WTC11 (cell line): ENCODE data around the gene LRMDA. TPM values are rescaled to one million over a fixed set of nuclear protein-coding genes. Genes with fewer than 3 reads are reported as not detected.

Experiments used
- ATAC-seq: fragments of 200-7000 bp; cut with Tn5 transposase; 2 replicates; pipeline ENCODE4 v1.10.0; 2021; ENCODE audit warnings: mild to moderate bottlenecking, moderate library complexity
- CTCF ChIA-PET: fragments of 300-600 bp; sonication (Branson Sonifier 250); formaldehyde crosslinking; loops from one replicate; lab custom pipeline; 2021; ENCODE audit warnings: antibody characterized with exemption; lab: Charles Lee
- POLR2A ChIA-PET: fragments of 350-600 bp; sonication (Branson Sonifier 250); formaldehyde crosslinking; loops from one replicate; lab custom pipeline; 2021; ENCODE audit warnings: antibody characterized with exemption; lab: Charles Lee
- DNase-seq: peaks from one replicate; pipeline ENCODE4 v3.0.0; 2021; ENCODE audit warnings: low spot score
- H3K27ac Mint-ChIP-seq: 2 replicates; pipeline ENCODE4 v1.8.0; 2021; ENCODE audit warnings: mixed read lengths
- H3K27me3 Mint-ChIP-seq: 2 replicates; pipeline ENCODE4 v1.8.0; 2021; ENCODE audit warnings: low read depth, mild to moderate bottlenecking, moderate library complexity, mixed read lengths
- H3K36me3 Mint-ChIP-seq: 2 replicates; pipeline ENCODE4 v1.8.0; 2021; ENCODE audit warnings: mixed read lengths
- H3K4me1 Mint-ChIP-seq: 2 replicates; pipeline ENCODE4 v1.8.0; 2022; ENCODE audit warnings: mixed read lengths
- H3K4me3 Mint-ChIP-seq: 2 replicates; pipeline ENCODE4 v1.8.0; 2021; ENCODE audit warnings: mild to moderate bottlenecking, moderate library complexity, mixed read lengths
- H3K9me3 Mint-ChIP-seq: 2 replicates; pipeline ENCODE4 v1.8.0; 2021; ENCODE audit warnings: mixed read lengths
- CBFB ChIP-seq: sonication (generic); formaldehyde crosslinking; IDR thresholded peaks from 2 replicates; pipeline ENCODE4 v1.8.1; 2022; ENCODE audit warnings: mild to moderate bottlenecking, low read depth, missing genetic modification reagents
- CTCF ChIP-seq: fragments of 200-600 bp; IDR thresholded peaks from 2 replicates; pipeline ENCODE4 v1.8.0; 2022; ENCODE audit warnings: antibody characterized with exemption
- ELF4 ChIP-seq: sonication (generic); formaldehyde crosslinking; IDR thresholded peaks from 2 replicates; pipeline ENCODE4 v1.8.1; 2022; ENCODE audit warnings: low read depth, mild to moderate bottlenecking, moderate library complexity, missing genetic modification reagents
- FOXJ3 ChIP-seq: sonication (generic); formaldehyde crosslinking; IDR thresholded peaks from 2 replicates; pipeline ENCODE4 v1.9.0; 2021; ENCODE audit warnings: missing genetic modification reagents, mild to moderate bottlenecking, borderline replicate concordance
- STAT6 ChIP-seq: sonication (generic); formaldehyde crosslinking; conservative IDR thresholded peaks from 2 replicates; pipeline ENCODE4 v1.8.1; 2023; ENCODE audit warnings: mild to moderate bottlenecking, low read depth, missing genetic modification reagents, moderate library complexity
- ZNF425 ChIP-seq: fragments of 250-450 bp; sonication (Bioruptor Pico); conservative IDR thresholded peaks from 2 replicates; pipeline ENCODE4 v1.9.0; 2021; ENCODE audit warnings: mild to moderate bottlenecking
- ZNF512 ChIP-seq: sonication (generic); formaldehyde crosslinking; IDR thresholded peaks from 2 replicates; pipeline ENCODE4 v1.8.1; 2022; ENCODE audit warnings: missing genetic modification reagents, borderline replicate concordance
- ZSCAN18 ChIP-seq: fragments of 250-450 bp; sonication (Bioruptor Pico); IDR thresholded peaks from 2 replicates; pipeline ENCODE4 v2.1.2; 2022; ENCODE audit warnings: mild to moderate bottlenecking, moderate library complexity
- total RNA-seq: library from RNA; stranded (reverse); gene quantifications from 3 replicates; pipeline ENCODE4 v1.2.3, GENCODE V29; 2021
- TF ChIP-seq, protein P1 (sequence below): fragments of 250-450 bp; sonication (Bioruptor Pico); IDR thresholded peaks from 2 replicates; pipeline ENCODE4 v1.9.0; 2021; ENCODE audit warnings: mild to moderate bottlenecking
- TF ChIP-seq, protein P2 (sequence below): sonication (generic); formaldehyde crosslinking; IDR thresholded peaks from 2 replicates; pipeline ENCODE4 v1.8.0; 2022; ENCODE audit warnings: missing genetic modification reagents
- TF ChIP-seq, protein P3 (sequence below): sonication (generic); formaldehyde crosslinking; IDR thresholded peaks from 2 replicates; pipeline ENCODE4 v1.8.1; 2022; ENCODE audit warnings: low read depth, mild to moderate bottlenecking, moderate library complexity, missing genetic modification reagents, borderline replicate concordance

The LRMDA gene
- total RNA-seq, 1 experiment from 2014 or later = 0.92 TPM

- TF ChIP-seq CTCF (no peak), ZNF512 (no peak)
- TF ChIP-seq, protein P1, sequence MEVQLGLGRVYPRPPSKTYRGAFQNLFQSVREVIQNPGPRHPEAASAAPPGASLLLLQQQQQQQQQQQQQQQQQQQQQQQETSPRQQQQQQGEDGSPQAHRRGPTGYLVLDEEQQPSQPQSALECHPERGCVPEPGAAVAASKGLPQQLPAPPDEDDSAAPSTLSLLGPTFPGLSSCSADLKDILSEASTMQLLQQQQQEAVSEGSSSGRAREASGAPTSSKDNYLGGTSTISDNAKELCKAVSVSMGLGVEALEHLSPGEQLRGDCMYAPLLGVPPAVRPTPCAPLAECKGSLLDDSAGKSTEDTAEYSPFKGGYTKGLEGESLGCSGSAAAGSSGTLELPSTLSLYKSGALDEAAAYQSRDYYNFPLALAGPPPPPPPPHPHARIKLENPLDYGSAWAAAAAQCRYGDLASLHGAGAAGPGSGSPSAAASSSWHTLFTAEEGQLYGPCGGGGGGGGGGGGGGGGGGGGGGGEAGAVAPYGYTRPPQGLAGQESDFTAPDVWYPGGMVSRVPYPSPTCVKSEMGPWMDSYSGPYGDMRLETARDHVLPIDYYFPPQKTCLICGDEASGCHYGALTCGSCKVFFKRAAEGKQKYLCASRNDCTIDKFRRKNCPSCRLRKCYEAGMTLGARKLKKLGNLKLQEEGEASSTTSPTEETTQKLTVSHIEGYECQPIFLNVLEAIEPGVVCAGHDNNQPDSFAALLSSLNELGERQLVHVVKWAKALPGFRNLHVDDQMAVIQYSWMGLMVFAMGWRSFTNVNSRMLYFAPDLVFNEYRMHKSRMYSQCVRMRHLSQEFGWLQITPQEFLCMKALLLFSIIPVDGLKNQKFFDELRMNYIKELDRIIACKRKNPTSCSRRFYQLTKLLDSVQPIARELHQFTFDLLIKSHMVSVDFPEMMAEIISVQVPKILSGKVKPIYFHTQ (CRISPR knock-in tag) = no peak
Observed at GRCh38 chr10:75443362-75443761, 11.9 kb downstream of the LRMDA start (continued).

DNA sequence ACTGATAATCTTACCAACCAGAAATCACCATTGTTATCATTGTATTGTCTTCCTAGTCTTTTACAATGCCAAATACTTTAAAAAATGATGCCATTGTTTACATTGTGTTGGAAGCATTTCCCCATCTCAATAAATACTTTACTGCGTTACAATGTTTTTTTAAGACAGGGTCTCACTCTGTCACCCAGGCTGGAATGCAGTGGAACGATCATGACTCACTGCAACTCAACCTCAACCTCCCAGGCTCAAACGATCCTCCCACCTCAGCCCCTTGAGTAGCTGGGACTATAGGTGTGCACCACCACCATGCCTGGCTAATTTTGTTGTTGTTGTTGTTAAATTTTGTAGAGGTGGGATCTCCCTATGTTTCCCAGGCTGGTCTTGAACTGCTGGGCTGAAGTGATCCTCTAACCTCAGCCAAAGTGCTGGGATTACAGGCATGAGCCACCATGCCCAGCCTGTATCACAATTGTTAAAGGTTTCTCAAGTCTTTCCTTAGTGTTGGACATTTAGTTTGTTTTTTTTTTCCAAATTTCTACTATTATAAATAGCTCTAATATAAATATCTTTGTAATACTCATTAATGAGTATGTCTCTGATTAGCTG, 13.5 kb downstream of the LRMDA start:
- peaks cover 40% of the 10 kb centered on the region for H3K9me3 Mint-ChIP-seq
- H3K36me3 Mint-ChIP-seq = peaks cover 27% of the 10 kb centered on the region
- peaks cover 57% of the 10 kb centered on the region for H3K27me3 Mint-ChIP-seq
- no peak overlapping the region for H3K4me3 Mint-ChIP-seq
- H3K4me1 Mint-ChIP-seq = peaks cover 16% of the 10 kb centered on the region
- DNase-seq = no peak
- no peak for ATAC-seq
- ChIA-PET CTCF (no interaction called here), POLR2A (interaction anchor here (0.5 kb wide), 1 partner anchor 46 kb away, joined by 3 read pairs; no protein-coding TSS in a partner anchor)
- TF ChIP-seq ZSCAN18 (CRISPR knock-in tag) (no peak), FOXJ3 (no peak)
- no peak overlapping the region for H3K27ac Mint-ChIP-seq

DNA sequence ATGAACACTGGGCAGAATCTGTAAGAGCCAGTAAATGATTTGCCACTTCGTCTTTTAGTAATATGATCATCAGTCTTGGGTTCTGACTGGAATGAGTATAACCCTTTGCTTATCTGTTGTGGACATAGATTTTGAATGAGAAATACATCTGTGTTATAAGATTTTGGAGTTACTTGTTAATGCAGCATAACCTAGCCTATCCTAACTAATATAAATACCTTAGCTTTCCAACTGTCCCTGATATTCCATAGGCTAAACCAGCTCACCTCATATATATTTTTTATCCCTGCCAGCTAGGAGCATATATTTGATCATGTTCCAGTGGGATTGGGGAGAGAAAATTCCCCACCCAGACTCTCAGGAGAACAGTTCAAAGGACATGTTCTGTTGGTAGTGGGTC, 15.1 kb downstream of the LRMDA start:
- Mint-ChIP-seq H3K4me3 (no peak overlapping the region), H3K4me1 (peaks cover 32% of the 10 kb centered on the region), H3K27ac (no peak overlapping the region), H3K36me3 (peaks cover 27% of the 10 kb centered on the region), H3K27me3 (peaks cover 51% of the 10 kb centered on the region), H3K9me3 (peaks cover 40% of the 10 kb centered on the region)
- ChIA-PET CTCF (no interaction called here), POLR2A (no interaction called here)
- ATAC-seq (no peak), DNase-seq (no peak)
- TF ChIP-seq ZSCAN18 (CRISPR knock-in tag) (no peak), ZNF425 (no peak), STAT6 (CRISPR knock-in tag) (no peak), CBFB (no peak), ELF4 (CRISPR knock-in tag) (no peak)
- TF ChIP-seq, protein P2, sequence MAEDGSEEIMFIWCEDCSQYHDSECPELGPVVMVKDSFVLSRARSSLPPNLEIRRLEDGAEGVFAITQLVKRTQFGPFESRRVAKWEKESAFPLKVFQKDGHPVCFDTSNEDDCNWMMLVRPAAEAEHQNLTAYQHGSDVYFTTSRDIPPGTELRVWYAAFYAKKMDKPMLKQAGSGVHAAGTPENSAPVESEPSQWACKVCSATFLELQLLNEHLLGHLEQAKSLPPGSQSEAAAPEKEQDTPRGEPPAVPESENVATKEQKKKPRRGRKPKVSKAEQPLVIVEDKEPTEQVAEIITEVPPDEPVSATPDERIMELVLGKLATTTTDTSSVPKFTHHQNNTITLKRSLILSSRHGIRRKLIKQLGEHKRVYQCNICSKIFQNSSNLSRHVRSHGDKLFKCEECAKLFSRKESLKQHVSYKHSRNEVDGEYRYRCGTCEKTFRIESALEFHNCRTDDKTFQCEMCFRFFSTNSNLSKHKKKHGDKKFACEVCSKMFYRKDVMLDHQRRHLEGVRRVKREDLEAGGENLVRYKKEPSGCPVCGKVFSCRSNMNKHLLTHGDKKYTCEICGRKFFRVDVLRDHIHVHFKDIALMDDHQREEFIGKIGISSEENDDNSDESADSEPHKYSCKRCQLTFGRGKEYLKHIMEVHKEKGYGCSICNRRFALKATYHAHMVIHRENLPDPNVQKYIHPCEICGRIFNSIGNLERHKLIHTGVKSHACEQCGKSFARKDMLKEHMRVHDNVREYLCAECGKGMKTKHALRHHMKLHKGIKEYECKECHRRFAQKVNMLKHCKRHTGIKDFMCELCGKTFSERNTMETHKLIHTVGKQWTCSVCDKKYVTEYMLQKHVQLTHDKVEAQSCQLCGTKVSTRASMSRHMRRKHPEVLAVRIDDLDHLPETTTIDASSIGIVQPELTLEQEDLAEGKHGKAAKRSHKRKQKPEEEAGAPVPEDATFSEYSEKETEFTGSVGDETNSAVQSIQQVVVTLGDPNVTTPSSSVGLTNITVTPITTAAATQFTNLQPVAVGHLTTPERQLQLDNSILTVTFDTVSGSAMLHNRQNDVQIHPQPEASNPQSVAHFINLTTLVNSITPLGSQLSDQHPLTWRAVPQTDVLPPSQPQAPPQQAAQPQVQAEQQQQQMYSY (CRISPR knock-in tag) = no peak
- TF ChIP-seq, protein P3, sequence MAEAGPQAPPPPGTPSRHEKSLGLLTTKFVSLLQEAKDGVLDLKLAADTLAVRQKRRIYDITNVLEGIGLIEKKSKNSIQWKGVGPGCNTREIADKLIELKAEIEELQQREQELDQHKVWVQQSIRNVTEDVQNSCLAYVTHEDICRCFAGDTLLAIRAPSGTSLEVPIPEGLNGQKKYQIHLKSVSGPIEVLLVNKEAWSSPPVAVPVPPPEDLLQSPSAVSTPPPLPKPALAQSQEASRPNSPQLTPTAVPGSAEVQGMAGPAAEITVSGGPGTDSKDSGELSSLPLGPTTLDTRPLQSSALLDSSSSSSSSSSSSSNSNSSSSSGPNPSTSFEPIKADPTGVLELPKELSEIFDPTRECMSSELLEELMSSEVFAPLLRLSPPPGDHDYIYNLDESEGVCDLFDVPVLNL (CRISPR knock-in tag) = no peak
